BE2C (cell line): ENCODE results near the gene CPA4.

Experiments used
- DNase-seq: peaks from one replicate; pipeline ENCODE4 v3.0.0-alpha.2; 2020
- H3K27me3 ChIP-seq: fragments of 250-450 bp; sonication (Bioruptor Pico); 2 replicates; pipeline ENCODE4 v1.5.1; 2020; ENCODE audit warnings: mild to moderate bottlenecking
- H3K36me3 ChIP-seq: fragments of 250-450 bp; sonication (Bioruptor Pico); 2 replicates; pipeline ENCODE4 v1.5.1; 2020; ENCODE audit warnings: mild to moderate bottlenecking
- H3K4me1 ChIP-seq: fragments of 250-450 bp; sonication (Bioruptor Pico); 2 replicates; pipeline ENCODE4 v1.5.1; 2020
- H3K4me3 ChIP-seq: 2 replicates; pipeline ENCODE4 v1.5.1; 2011; ENCODE audit warnings: low read depth, low read length
- H3K9me3 ChIP-seq: fragments of 250-450 bp; sonication (Bioruptor Pico); 2 replicates; pipeline ENCODE4 v1.5.1; 2020
- CTCF ChIP-seq: IDR thresholded peaks from 2 replicates; pipeline ENCODE4 v1.5.1; 2012; ENCODE audit warnings: mild to moderate bottlenecking, low read depth, low read length

The CPA4 gene

DNA sequence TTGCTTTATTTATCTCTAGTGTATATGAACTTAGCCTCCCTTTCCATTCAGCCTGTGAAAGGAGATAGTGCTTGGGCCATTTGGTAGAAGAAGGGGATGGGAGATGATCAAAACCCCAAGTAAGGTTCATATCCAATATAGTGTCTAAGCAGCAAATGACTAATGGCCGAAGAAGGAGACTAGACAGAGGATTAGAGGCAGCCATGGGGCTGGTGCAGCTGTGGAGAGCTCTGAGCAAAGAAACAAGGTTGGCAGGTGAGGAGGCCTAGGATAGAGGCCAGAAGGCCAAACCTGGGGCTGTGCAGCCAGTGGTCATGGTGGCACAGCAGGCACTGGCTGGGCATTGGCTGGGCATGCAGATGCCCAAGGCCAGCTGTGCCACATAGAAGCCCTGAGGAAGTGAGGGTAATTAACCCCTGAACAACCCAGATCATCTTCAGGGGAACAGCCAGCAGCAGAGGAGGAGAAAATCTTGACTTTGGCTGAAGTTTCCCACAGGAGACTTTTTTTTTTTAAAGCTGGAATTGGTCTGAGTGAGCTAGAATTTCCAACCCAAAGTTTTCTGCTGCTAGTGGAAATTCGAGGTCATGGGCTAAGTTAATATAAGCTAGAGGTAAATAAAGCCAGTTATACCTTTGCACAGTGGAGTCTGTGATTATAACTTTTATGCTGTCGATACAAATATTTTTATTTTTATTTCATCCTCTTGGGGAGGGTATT is 77.0 kb downstream of the CPA4 start:
- no peaks in the 10 kb centered on the region for H3K27me3 ChIP-seq
- no peaks in the 10 kb centered on the region for H3K36me3 ChIP-seq
- peaks cover 41% of the 10 kb centered on the region for H3K4me1 ChIP-seq
- no peak overlapping the region for H3K4me3 ChIP-seq
- no peak for DNase-seq
- no peaks in the 10 kb centered on the region; the same call in 1 of the 2 replicates for H3K9me3 ChIP-seq
- TF ChIP-seq CTCF, result no peak

DNA sequence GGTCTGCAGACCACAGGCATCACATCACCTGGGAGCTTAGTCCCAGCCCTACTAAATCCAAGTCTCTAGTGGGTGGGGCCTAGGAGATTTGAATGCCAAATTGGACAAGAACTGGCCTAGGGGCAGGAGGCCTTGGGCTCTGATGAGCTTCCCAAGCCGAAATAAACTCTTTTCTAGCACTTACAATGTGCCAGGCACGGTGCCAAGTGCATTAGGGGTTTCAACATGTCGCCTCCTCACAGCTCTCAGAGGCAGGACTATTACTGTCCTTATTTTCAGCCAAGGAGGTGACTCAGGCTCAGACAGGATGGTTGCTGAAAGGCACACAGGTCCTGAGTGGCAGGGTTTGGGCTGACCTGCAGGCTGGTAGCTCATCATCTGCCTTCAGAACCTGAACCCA is 78.1 kb downstream of the CPA4 start:
- peaks cover 32% of the 10 kb centered on the region for H3K4me1 ChIP-seq
- H3K36me3 ChIP-seq, result no peaks in the 10 kb centered on the region
- no peaks in the 10 kb centered on the region; the same call in 1 of the 2 replicates for H3K9me3 ChIP-seq
- DNase-seq, result no peak
- no peak for TF ChIP-seq CTCF
- H3K27me3 ChIP-seq, result no peaks in the 10 kb centered on the region
- no peak overlapping the region for H3K4me3 ChIP-seq

- H3K4me1 ChIP-seq, result peaks cover 30% of the 10 kb centered on the region
- no peak for DNase-seq
- no peaks in the 10 kb centered on the region; the same call in 1 of the 2 replicates for H3K9me3 ChIP-seq
- H3K36me3 ChIP-seq, result no peaks in the 10 kb centered on the region
- H3K4me3 ChIP-seq, result no peak overlapping the region
- H3K27me3 ChIP-seq, result no peaks in the 10 kb centered on the region
- no peak for TF ChIP-seq CTCF
Observed at GRCh38 chr7:130372402-130373165, 79.6 kb downstream of the CPA4 start.
